ENCODE measurements around the gene LCN10. TPM values are rescaled to one million over a fixed set of nuclear protein-coding genes. Genes with fewer than 3 reads are reported as not detected.

Gene LCN10
- total RNA-seq, 1 experiment from 2014 or later = not detected

DNA sequence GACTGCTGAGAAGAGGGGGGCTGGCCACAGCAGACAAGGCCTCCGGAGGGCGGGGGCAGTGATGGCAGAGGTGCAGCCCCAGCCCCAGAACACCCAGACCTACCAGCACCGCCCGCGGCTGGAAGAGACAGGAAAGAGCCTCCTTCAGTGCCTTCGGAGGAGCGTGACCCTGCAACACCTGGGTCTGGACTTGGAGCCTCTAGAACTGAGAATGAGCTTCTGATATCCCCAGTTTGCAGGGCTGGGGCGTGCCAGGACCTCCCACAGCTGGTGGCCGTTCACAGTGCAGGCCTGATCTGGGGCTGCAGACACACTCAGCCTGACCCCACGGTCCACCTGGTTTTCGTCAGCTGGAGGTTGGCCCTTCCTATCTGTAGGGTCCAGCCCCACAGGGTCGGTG lies 9.1 kb downstream of the LCN10 start:
- DNase-seq = no peak
- Histone ChIP-seq H3K9me3 (no peaks in the 10 kb centered on the region), H3K36me3 (0 out of 2 replicates have a peak, but pooled peaks cover 2% of the 10 kb centered on the region), H3K4me3 (no peak overlapping the region), H3K27me3 (no peaks in the 10 kb centered on the region)

DNA sequence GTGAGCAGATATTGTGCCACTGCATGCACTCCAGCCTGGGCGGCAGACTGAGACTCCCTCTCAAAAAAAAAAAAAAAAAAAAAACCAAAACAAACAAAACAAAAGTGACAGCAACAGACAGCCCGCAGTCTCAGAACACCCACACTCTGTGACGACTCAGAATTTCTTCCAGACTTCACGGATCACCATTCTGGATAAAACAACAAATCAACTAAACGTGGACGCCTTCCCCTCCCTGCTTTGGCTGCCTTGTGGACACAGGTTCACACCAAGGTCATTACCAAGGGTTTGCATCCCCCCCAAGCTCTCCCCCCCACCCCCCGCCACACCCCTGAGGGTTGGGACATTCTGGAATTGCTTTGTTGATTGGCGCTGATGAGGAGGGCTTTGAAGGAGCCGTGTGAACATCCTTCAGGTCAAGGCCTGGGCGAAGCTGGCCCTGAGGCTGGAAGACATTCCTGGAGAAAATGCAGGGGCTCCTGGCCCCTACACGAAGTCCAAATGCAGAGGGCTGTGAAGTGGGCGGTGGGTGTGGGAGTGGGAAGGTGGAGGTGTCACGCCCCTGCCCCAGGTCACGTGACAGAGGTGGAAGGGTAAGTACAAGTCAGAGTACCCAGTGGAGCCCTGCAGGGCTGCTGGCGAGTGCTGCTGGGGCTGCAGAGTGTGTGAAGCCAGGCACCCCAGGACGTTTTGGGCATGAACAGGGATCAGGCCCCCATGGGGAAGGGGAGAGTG lies 10.1 kb downstream of the LCN10 start:
- peaks cover 3% of the 10 kb centered on the region for H3K36me3 ChIP-seq
- no peak overlapping the region for H3K4me3 ChIP-seq

DNA sequence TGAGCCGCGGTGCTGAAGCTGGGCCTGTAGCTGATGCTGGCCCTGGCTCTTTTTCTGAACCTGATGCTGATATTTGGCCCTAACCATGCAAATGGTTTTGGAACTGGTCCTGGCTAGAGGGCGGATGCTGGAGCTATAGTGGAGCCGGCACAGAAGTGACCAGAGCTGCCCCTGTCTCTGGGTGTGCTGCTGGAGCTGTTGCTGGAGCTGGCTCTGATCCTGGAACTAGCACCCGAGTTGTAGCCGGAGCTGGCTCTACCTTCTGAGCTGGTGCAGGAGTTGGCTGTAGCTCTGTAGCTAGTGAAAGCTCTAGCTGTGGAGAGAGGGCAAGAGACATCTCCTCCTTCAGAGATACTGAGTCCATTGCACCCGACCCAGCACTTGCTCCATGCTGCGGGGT lies 12.8 kb downstream of the LCN10 start:
- peaks cover 30% of the 10 kb centered on the region for H3K36me3 ChIP-seq
- H3K4me3 ChIP-seq = no peak overlapping the region; the same call in 1 of the 2 replicates
- H3K27me3 ChIP-seq = no peaks in the 10 kb centered on the region
- DNase-seq = no peak
- no peaks in the 10 kb centered on the region for H3K9me3 ChIP-seq

More for the DNA sequence above, 10.1 kb downstream of the LCN10 start:
- no peak for DNase-seq
- Histone ChIP-seq H3K9me3 (no peaks in the 10 kb centered on the region), H3K27me3 (no peaks in the 10 kb centered on the region)

DNA sequence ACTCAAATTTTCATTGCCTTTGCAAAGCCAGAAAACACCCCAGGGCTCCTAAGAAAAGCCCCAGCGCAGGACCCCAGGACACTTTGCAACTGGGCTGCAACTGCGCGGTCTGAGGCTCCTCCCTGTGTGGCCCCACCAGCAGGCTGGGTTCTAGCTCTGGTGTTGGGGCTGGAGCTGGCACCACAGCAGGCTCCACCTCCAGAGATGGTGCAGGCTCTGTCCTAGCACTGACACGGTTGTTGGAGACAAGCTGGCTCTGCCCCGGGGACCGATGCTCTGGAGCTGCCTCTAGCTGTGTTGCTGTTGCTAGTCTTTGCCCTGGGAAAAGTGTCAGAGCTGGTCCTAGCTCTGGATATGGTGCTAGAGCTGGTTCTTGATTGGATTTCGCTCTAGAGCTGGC lies 13.6 kb downstream of the LCN10 start:
- Histone ChIP-seq H3K36me3 (peaks cover 37% of the 10 kb centered on the region), H3K27me3 (no peaks in the 10 kb centered on the region), H3K4me3 (peak overlapping the region; percentile 98), H3K9me3 (no peaks in the 10 kb centered on the region)
- peak; percentile 68 for DNase-seq

DNA sequence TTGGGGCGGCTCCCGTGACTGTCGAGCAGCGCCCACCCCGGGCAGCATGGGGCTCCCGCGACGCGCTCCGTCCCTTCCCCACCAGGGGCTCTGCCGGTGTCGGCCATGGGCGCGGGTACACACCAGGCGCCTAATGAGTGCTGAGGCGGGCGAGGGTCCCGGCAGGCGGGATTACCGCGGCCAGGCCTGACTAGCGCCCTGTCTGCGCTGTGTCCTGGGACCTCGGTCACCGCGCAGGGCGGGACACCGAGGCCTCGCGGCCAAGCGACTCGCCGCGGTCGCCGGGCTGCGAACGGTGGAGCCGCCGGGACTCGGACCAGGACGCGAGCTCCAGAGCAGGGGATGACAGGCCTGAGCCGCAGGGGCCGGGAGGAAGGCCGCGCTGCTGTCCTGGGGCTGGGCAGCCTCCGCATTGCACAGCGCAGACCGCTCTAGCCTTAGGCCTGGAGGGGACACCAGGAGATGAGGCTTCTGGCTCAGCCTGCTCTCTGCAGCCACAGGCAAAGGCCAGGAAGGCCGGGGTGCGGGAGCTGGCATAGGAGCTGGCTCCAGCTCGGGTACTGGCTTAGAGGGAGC lies 14.1 kb downstream of the LCN10 start:
- DNase-seq = peak; percentile 38
- Histone ChIP-seq H3K27me3 (no peaks in the 10 kb centered on the region), H3K36me3 (peaks cover 42% of the 10 kb centered on the region), H3K9me3 (no peaks in the 10 kb centered on the region), H3K4me3 (peak overlapping the region; percentile 98)

DNA sequence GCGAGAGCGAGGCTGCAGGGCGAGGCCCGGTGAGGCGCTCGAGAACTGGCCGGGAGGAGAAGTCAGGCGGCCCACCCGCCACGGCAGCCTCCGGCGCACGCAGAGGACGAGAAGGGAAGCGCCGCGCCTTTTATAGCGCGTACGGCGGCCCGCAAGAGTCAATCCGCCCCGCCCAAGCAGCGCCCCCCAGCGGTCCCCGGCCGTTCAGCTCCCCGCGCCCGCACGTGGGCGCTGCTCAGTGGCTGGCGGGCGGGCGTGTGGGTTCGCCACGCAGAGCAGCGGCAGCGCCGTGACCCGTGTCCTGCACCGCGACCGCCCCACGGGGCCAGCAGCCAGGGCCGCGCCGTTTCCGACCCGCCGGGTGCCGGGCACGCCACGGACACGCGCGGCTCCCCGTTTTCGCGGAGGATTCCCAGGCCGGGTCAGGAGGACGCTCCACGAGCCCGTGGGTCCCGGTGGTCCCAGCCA lies 14.6 kb downstream of the LCN10 start:
- Histone ChIP-seq H3K36me3 (peaks cover 48% of the 10 kb centered on the region), H3K4me3 (peak overlapping the region; percentile 98), H3K9me3 (no peaks in the 10 kb centered on the region), H3K27me3 (no peaks in the 10 kb centered on the region)
- peak; percentile 88 for DNase-seq

DNA sequence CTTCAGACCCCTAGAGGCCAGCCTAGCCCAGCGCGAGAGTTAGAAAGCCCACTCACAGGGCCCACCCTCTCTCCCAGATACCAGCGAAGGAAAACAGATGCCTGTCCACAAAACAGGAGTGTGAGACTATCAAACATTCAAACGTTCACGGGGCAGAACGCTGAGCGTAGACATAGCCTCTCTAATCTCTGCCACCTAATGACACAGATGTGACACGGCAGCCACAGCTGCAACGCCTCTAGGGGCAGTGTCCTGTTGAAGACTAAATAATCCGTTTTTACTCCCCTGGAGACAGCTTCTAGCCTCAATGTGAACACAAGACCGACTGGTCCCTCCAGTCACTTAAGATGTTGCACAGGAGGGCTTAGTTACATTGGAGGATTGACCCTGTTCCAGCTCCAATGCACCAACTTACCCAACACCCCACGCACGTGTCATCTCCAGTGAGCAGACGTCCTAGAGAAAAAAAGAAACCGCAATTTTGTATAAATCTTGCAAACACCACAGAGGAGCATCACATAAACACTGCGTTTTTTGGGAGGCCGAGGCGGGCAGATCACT lies 16.0 kb downstream of the LCN10 start:
- Histone ChIP-seq H3K27me3 (no peaks in the 10 kb centered on the region), H3K36me3 (peaks cover 58% of the 10 kb centered on the region), H3K9me3 (no peaks in the 10 kb centered on the region), H3K4me3 (peak overlapping the region; percentile 98)
- DNase-seq = no peak

DNA sequence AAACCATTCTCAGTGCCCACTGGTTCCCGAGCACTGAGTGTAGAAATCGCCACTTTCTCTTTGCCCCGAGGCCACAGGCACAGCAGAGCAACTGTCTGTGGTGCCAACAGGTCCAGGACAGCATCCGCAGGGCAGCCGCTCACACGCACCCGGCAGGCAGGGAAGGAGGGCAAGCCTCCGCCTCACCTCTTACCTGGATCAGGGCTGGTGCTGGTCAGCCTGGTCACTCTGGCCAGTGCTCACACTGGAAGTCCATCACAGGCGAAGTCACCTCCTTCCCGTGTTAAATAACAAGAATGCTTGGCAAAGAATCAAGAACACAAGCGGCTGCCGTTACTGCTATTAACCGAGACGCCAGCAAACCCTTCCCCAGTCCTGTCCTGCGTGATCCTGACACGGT lies 16.6 kb downstream of the LCN10 start:
- H3K9me3 ChIP-seq = no peaks in the 10 kb centered on the region
- no peaks in the 10 kb centered on the region for H3K27me3 ChIP-seq
- DNase-seq = no peak
- H3K36me3 ChIP-seq = peaks cover 58% of the 10 kb centered on the region
- peak overlapping the region; percentile 98 for H3K4me3 ChIP-seq

DNA sequence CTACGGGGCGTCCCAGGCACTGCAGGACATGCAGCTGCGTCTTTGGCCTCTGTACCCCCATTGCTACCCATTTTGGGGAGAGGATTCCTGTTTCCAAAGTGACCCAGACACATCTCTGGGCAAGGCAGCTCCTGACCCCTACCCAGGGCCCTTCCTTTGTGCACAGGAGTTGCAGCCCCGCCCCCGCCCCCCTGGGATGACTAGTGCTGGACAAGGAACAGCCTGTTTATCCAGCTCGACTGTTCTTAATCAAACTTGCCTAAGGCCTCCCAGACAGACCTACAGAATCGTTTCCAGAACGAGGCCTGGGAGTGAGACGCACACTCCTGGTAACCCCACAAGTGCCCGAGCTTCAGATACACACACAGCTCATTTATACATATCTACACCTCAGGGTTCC lies 17.1 kb downstream of the LCN10 start:
- H3K4me3 ChIP-seq = peak overlapping the region; percentile 98
- no peaks in the 10 kb centered on the region for H3K27me3 ChIP-seq
- no peak for DNase-seq
- peaks cover 58% of the 10 kb centered on the region for H3K36me3 ChIP-seq
- H3K9me3 ChIP-seq = no peaks in the 10 kb centered on the region

DNA sequence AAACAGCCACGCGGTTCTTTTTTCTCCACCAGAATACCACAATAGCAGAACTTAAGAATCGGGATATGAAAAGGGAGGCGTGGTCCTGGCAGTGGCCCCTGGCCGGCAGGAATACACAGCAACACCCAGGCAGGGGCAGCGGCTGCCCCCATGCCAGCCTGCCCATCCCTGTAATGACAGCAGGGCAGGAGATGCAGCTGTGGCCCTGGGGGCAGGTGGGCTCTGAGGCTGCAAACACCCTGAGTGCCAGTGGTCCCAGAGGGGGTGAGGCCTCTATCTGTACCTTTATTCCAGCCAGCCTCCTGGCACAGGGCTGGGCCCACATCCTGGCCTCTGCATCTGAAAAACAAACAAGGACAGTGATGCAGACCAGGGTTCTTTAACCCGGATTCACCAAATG lies 18.0 kb downstream of the LCN10 start:
- no peak for DNase-seq
- Histone ChIP-seq H3K4me3 (no peak overlapping the region), H3K9me3 (no peaks in the 10 kb centered on the region), H3K36me3 (peaks cover 56% of the 10 kb centered on the region), H3K27me3 (no peaks in the 10 kb centered on the region)

DNA sequence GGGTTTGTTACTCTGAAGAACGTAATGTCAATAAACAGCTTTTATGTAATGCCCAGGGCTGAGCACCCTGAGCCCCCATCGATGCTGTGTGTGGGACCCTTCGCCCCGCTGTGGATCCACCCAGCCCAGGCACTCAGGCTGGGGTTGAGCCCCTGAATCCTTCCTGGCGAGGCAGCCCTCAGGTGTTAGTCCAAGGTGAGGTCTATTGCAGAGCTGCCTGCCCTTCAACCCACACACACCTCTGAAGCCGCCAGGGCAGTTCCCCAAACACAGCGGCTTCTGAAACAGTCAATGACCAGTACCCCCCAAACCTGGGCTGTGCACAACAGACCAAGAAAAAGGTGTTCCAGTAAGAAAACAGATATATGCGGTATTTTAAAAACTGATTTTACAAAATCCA lies 18.8 kb downstream of the LCN10 start:
- no peaks in the 10 kb centered on the region for H3K27me3 ChIP-seq
- H3K9me3 ChIP-seq = no peaks in the 10 kb centered on the region
- no peak overlapping the region for H3K4me3 ChIP-seq
- DNase-seq = no peak
- H3K36me3 ChIP-seq = peaks cover 56% of the 10 kb centered on the region

DNA sequence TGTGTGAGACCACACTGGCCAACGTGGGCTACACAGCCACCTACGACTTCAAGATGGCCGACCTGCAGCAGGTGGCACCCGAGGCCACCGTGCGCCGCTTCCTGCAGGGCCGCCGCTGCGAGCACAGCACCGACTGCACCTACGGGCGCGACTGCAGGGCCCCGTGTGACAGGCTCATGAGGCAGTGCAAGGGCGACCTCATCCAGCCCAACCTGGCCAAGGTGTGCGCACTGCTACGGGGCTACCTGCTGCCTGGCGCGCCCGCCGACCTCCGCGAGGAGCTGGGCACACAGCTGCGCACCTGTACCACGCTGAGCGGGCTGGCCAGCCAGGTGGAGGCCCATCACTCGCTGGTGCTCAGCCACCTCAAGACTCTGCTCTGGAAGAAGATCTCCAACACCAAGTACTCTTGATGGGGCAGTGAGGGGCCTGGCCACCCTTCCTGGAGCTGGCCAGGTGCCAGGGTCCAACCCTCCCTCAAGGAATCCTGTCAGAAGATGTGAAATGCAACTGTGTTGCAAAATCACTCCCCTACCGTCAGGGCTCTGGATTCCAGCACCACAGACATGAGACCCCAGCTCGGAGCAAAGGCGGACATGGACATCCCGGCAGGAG lies 19.3 kb downstream of the LCN10 start:
- Histone ChIP-seq H3K27me3 (no peaks in the 10 kb centered on the region), H3K4me3 (no peak overlapping the region), H3K9me3 (no peaks in the 10 kb centered on the region), H3K36me3 (peaks cover 56% of the 10 kb centered on the region)
- DNase-seq = no peak

DNA sequence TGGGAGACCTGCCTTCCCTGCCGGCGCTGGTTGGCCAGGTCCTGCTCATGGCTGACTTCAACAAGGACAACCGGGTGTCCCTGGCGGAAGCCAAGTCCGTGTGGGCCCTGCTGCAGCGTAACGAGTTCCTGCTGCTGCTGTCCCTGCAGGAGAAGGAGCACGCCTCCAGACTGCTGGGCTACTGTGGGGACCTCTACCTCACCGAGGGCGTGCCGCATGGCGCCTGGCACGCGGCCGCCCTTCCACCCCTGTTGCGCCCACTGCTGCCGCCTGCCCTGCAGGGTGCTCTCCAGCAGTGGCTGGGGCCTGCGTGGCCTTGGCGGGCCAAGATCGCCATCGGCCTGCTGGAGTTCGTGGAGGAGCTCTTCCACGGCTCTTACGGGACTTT lies 19.8 kb downstream of the LCN10 start:
- Histone ChIP-seq H3K4me3 (no peak overlapping the region), H3K36me3 (peaks cover 56% of the 10 kb centered on the region), H3K9me3 (no peaks in the 10 kb centered on the region), H3K27me3 (no peaks in the 10 kb centered on the region)
- peak; percentile 47 for DNase-seq

DNA sequence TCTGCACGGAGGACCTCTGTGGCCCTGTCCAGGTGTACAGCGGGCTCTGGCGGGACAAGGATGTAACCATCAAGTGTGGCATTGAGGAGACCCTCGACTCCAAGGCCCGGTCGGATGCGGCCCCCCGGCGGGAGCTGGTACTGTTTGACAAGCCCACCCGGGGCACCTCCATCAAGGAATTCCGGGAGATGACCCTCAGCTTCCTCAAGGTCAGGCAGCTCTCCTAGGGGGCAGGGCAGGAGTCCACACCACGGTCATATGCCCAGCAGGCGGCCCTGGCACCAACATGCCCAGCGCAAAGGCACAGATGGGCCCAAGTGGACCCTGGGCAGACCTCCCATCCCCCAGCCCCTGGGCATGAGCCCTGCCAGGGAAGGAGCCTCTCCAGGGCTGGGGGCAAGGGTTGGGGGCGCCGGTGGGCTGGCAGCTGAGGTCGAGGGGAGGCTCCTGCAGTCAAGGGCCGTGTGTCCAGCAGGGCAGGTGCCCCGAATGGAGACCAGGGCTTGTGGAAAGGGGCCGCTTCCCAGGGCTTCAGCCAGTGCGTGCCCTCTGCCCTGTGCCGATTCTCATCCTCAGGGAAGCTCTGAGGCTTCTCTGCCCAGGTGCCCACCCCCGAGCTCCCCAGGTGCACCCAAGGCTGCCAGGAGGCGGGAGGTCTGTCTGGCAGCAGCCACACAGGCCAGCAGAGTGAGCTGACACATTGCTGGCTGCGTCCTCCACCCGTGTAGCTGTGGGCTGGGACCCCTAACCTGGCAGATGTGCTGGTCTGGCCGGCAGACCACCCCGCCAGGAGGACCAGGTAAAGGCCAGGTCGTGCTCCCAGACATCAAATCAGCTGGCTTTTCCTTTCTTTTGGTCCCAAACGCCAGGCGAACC lies 20.4 kb downstream of the LCN10 start:
- Histone ChIP-seq H3K4me3 (no peak overlapping the region), H3K9me3 (no peaks in the 10 kb centered on the region), H3K27me3 (no peaks in the 10 kb centered on the region), H3K36me3 (peaks cover 52% of the 10 kb centered on the region)
- DNase-seq = peak; percentile 54

DNA sequence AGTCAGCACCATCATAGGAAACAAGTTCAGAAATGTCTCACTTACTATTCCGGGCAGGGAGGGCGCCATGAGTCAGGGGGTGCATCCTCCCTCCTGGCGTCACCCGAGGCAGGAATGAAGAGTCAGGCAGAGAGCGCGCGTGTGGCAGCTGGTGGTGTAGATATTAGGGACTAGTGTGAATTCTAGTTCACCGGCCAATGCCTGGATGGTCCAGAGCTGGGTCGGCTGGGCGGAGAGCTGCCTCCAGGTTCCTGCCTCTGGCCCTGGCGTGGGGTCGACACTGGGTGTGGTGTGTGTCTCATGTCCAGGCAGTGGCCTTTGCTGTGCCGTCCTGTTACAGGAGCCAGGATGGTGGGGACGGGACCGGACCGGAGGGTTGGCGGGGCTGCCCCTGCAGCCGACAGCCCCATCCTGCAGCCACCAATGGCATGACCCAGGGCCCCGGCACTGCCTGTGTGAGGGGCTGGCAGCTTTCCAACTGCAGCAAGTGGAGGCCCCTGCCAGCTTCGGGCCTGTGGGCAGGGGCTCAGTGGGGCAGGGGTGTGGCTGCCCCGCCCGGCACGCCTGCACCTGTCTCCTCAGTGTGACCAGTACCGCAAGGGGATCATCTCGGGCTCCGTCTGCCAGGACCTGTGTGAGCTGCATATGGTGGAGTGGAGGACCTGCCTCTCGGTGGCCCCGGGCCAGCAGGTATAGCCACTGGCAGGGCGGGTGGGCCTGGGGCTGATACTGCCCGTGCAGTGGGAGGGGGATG lies 21.2 kb downstream of the LCN10 start:
- H3K36me3 ChIP-seq = peaks cover 44% of the 10 kb centered on the region
- H3K27me3 ChIP-seq = no peaks in the 10 kb centered on the region
- no peaks in the 10 kb centered on the region for H3K9me3 ChIP-seq
- DNase-seq = peak; percentile 78
- no peak overlapping the region for H3K4me3 ChIP-seq

DNA sequence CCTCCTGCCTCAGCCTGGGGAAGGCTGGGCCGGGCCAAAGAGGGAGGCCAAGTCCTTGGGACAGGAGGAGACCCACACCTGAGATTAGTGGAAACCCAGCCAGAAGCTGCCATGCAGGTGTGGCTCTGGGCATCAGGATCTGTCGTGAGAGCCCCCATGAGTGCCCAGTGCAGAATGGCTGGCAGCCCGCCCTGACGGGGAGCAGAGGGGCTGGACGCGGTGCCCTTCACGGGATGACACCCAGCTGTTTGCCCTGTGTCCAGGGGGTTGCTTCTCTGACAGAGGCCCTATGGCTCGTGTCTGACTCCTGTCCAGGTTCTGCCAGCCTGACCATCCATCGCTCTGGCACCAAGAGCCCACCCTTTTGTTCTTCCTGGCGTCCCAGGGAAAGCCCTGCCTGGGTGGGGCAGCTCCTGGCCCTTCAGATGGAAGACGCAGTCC lies 21.8 kb downstream of the LCN10 start:
- H3K9me3 ChIP-seq = no peaks in the 10 kb centered on the region
- no peak for DNase-seq
- no peaks in the 10 kb centered on the region for H3K27me3 ChIP-seq
- H3K36me3 ChIP-seq = peaks cover 38% of the 10 kb centered on the region
- H3K4me3 ChIP-seq = no peak overlapping the region
